ENCODE data around the gene ITSN2.
A peak's percentile ranks its signal among the peaks of the same experiment; 100 is the strongest.
"Not testable (repeated sequence)": the region's sequence is repeated elsewhere in the genome, so short reads cannot be mapped to it uniquely, and the experiment has no call there.

ITSN2 gene

DNA sequence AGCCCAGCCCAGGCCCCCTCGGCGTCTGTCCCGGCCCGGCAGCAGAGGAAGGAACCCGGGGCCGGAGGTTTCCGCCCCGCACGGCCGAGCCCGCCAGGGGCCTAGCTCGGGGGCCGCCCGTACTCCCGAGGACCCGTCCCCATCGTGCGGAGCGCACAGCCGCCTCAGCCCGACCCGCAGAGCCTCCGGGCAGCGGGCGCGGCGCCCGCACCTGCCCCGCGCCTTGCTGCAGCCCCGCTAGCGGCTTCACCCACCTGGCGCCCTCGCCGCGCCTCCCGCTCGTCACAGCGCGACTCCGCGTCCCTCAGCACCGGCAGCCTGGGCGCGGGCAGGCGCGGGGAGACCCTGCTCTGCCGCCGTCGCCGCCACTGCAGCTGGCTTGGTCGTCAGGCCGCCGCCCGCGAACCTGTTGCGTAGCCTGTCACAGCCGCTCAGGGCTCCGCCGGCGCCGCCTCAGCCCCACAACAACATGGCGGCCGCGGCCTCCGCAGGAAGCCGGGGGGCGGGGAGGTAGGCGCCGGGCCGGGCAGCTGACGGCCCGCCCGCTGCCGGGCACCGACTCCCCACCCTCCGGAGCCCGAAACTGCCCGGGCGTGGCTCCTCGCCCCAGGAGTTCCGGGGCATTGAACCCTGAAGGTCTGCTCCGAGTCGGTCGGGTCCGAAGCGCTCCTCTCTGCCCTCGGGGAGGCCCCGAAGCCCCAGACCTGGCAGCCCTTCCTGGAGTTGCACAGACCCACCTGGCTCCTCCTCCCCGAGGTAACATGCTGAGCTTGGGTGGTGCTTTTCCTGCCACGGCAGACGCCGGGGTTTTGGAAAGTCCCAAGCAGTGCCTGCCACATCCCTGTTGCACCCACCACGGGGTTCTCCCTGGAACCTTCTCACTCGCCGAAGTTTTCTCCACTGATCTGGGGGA, at the start of gene ITSN2:
Gene ITSN2, minus strand, starts transcription at position 487 of the 913 bp plus-strand sequence. CDS start 32,454 bp downstream, outside the sequence.
- H3K27ac ChIP-seq, result peak within 1 kb of the TSS; percentile 83
- no peak for DNase-seq (ENCODE audit: low read depth, low spot score)

- no peak overlapping the region for H3K27ac ChIP-seq
- DNase-seq (ENCODE audit: low read depth, low spot score), result no peak
These were observed 48.8 kb upstream of the ITSN2 start for GRCh38 chr2:24409171-24409570.

- H3K27ac ChIP-seq; DNase-seq (ENCODE audit: low read depth, low spot score): not testable (repeated sequence)
These were observed 48.4 kb upstream of the ITSN2 start for GRCh38 chr2:24408704-24409103.

DNA sequence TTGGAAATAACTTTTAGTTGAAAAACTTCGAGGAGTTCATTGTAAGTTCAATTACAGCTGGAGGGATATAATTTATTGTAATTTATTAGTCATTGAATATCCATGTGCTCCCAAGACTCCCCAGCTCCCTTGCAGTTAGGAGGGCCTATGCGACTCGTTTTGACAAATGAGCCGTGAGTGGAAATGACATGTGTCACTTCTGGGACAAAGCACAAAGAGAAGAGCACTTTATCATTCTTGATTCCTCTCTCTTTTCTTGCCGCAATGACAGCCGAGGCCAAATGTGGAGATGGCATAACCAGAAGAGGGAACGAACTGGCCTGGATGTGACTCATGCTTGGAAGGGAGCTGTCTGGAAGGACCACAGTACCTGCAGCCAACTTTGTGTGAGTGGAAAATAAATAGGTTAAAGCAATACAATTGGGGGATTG, 44.2 kb upstream of the ITSN2 start:
- no peak overlapping the region for H3K27ac ChIP-seq
- DNase-seq (ENCODE audit: low read depth, low spot score), result no peak

DNA sequence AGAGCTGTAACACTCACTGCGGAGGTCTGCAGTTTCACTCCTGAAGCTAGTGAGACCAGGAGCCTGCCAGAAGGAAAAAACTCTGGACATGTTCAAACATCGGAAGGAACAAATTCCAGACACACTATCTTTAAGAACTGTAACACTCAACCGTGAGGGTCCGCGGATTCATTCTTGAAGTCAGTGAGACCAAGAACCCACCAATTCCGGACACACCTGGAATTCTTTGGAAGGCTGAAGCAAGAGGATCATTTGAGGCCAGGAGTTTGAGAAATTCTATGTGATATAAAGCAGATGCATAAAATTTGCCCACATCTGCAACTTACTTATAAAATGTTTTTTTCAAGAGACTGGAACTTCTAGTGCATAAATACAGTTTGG, 43.5 kb upstream of the ITSN2 start:
- no peak overlapping the region for H3K27ac ChIP-seq
- DNase-seq (ENCODE audit: low read depth, low spot score), result no peak

DNA sequence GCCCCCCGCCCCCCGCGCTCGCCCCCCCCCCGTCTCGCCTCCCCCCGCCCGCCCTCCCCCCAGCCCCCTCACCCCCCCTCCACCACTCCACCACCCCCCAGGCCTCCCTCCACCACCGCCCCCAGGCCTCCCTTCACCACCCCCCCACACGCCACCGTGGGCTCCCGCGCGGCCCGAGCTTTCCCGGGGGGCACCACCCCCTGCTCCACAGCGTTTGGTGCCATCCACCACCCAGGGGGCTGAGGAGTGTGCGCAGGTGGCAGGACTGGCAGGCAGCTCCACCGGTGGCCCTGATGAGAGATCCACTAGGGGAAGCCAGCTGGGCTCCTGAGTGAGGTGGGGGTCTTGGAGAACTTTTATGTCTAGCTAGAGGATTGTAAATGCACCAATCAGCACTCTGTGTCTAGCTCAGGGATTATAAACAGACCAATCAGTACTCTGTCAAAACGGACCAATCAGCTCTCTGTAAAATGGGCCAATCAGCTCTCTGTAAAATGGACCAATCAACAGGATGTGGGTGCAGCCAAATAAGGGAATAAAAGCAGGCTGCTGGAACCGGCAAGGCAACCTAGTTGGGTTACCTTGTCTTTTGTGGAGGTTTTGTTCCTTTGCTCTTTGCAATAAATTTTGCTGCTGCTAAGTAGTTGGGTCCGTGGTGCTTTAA, 43.0 kb upstream of the ITSN2 start:
- H3K27ac ChIP-seq, result no peak overlapping the region
- no peak for DNase-seq (ENCODE audit: low read depth, low spot score)

DNA sequence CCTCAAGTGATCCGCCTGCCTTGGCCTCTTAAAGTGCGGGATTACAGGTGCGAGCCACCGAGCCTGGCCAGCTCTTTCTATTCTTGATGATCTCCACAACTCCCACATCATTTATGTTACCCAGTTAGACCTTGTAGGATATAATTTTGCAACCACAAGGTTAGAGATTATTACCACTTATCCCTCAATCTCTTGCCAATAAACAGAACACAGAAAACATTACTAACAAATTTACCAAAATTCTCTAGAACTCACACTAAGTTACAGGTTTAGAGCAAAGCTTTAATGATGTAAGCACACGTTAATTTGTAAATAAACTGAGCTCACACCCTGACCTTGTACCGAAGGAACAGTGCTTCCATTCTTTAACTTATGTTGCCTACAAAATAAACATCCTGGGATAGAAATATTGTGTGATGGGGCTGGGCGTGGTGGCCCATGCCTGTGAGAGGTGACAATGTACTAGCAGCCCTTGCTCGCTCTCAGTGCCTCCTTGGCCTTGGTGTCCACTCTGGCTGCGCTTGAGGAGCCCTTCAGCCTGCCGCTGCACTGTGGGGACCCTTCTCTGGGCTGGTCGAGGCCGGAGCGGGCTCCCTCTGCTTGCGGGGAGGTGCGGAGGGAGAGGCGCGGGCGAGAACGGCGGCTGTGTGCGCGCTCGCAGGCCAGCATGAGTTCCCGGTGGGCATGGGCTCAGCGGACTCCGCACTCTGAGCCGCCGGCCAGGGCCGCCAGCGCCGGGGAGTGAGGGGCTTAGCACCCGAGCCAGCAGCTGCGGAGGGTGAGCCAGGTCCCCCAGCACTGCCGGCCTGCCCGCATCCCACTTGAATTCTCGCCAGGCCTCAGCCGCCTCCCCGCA, 42.1 kb upstream of the ITSN2 start:
- no peak for DNase-seq (ENCODE audit: low read depth, low spot score)
- H3K27ac ChIP-seq, result no peak overlapping the region

DNA sequence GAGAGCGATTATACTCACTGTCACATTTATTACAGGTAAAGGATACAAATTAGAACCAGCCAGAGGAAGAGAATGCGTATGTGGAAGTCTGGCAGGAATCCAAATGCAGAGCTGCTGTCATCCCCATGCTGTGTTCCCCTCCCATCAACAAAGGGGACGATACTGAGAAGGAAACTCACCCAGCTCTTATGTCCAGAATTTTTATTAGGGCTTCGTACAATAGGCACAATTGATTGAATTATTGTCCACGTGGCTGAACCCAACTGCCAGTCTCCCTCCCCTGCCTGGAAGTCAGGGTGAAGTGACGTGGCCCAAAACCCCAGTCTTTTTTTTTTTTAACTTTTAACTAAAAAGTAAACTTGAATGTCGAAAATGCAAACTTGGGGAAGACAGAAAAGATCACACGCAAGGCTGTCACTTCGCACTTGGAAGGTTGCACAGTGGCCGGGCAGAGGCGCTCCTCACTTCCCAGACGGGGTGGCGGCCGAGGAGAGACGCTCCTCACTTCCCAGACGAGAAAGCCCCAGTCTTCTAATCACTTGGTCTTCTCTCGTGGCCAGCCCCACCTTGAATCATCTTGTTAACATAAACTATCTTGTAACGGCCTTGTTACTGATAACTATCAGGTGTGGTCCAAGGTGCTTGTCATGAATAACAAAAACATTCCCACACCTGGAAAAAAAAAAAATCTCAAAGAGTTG, 40.0 kb upstream of the ITSN2 start:
- no peak for DNase-seq (ENCODE audit: low read depth, low spot score)
- H3K27ac ChIP-seq, result no peak overlapping the region

- no peak overlapping the region for H3K27ac ChIP-seq
- DNase-seq (ENCODE audit: low read depth, low spot score), result no peak
These were observed 39.3 kb upstream of the ITSN2 start for GRCh38 chr2:24399434-24400206.

GRCh38 chr2:24394998-24395397, 34.7 kb upstream of the ITSN2 start:
- DNase-seq (ENCODE audit: low read depth, low spot score), result no peak

GRCh38 chr2:24392542-24393059, 32.3 kb upstream of the ITSN2 start:
- no peak overlapping the region for H3K27ac ChIP-seq
- DNase-seq (ENCODE audit: low read depth, low spot score), result no peak

More at GRCh38 chr2:24394998-24395397, 34.7 kb upstream of the ITSN2 start:
- H3K27ac ChIP-seq, result no peak overlapping the region

GRCh38 chr2:24385366-24385765, 25.0 kb upstream of the ITSN2 start:
- no peak overlapping the region for H3K27ac ChIP-seq
- no peak for DNase-seq (ENCODE audit: low read depth, low spot score)

DNA sequence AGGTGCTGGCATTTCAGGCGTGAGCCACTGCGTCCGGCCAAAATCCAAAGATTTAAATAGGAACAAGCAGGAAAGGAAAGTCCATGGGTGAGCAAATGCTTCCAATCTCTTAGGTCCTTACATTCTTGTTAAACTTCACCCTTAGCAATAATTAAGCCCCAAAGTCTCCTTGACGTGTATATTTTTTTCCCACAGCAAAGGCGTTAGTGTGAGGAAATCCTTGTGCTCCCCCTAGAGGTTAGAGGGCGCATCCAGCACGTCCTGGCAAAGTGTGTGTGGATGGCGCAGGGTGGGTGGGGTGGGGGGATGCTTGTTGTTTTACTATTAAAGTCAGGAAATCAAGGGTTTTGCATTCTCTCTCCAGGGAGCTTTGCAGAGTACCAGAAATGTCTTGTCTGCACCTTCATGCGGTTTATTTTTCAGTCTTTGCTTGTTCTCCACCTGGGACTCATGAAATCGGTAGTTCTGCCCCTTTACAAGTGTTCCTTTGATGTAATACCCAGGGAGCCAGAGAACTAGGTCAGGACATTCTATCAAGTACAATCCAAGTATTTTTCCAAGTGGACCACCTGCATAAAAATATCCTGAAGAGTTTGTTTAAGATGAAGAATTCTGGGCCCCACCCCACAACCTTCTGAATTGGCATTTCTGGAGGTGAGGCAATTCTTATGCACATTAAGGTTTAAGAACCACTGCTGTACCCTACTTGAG, 22.2 kb upstream of the ITSN2 start:
- DNase-seq (ENCODE audit: low read depth, low spot score), result no peak
- no peak overlapping the region for H3K27ac ChIP-seq

DNA sequence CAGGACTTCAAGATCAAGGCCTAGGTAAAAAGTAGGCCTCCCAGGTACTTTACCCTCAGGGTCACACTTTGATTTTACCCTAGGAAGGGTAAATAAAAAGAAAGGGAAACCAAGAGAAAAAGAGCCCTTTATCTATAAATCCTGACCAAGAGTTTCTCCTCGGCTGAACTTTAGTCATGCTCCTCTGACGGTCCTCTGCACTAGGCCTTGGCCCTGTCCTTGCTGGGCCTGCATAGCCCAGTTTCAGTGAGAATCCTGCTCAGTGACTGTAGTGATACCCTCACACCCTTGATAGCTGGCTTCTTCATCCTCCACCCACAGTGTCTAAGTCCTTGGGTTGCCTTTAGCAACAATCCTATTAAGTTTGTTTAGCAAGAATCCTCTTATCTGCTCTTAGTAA, 20.5 kb upstream of the ITSN2 start:
- DNase-seq (ENCODE audit: low read depth, low spot score), result no peak
- H3K27ac ChIP-seq, result no peak overlapping the region

DNA sequence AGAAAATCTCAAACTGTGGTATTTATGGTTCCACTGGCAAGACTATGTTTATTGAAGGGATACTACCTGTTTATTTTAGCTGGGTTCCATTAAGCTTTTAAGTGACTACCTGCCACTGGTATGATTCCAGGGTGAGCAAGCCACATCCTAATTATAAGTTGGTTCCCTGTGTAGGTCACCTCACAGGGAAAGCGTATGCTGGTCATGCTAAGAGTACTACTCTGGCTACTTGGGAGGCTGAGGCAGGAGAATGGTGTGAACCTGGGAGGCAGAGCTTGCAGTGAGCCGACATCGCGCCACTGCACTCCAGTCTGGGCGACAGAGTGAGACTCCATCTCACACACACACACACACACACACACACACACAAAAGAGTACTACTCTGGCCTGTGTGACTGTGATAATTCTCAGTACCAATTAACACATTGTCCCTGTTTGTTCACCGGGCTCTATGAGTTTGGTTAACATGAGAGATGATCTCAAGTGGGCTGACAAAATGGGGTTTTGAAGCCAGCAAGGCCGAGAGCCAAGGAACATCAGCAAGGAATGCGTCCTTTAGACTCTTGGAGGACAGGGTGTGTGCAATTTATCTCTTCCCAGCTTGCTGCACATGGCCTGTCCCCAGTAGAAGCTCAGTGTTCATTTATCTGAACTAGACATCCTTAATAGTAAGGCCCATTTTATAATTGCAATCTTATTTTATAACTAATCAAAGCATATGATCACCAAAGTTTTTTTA, 15.2 kb upstream of the ITSN2 start:
- DNase-seq (ENCODE audit: low read depth, low spot score), result no peak
- no peak overlapping the region for H3K27ac ChIP-seq

DNA sequence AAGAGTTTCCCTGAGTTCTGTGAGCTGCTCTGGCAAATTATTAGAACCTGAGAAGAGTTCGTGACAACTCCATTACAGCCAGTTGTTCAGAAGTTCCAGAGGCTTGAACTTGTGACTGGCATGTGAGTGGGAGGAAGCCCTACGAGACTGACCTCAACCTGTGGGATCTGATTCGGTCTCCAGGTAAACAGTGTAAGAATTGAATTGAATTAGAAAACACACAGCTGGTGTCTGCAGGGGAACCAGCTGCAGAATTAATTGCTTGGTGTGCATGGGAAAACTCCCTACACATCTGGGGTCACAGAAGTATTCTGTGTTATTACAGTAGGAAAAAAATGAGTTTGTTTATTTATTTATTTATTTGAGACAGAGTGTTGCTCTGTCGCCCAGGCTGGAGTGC, 14.0 kb upstream of the ITSN2 start:
- DNase-seq (ENCODE audit: low read depth, low spot score), result no peak

GRCh38 chr2:24372033-24372432, 11.7 kb upstream of the ITSN2 start:
- DNase-seq (ENCODE audit: low read depth, low spot score), result no peak
- no peak overlapping the region for H3K27ac ChIP-seq

More for the DNA sequence above, 14.0 kb upstream of the ITSN2 start:
- H3K27ac ChIP-seq, result no peak overlapping the region

- no peak for DNase-seq (ENCODE audit: low read depth, low spot score)
- H3K27ac ChIP-seq, result peak overlapping the region; percentile 51
These were observed 5.5 kb upstream of the ITSN2 start for GRCh38 chr2:24365826-24366225.

Measured in epithelial cell of prostate (primary cell).